ENCODE measurements around the gene ARHGAP19. TPM values are rescaled to one million over a fixed set of nuclear protein-coding genes. Genes with fewer than 3 reads are reported as not detected.

ARHGAP19 gene
- polyA plus RNA-seq, 1 donor from 2014 or later = 5.2 TPM

- H3K4me3 ChIP-seq (ENCODE audit: low read length) = no peak overlapping the region
- no peaks in the 10 kb centered on the region for H3K9me3 ChIP-seq (ENCODE audit: low read length)
- H3K27me3 ChIP-seq (ENCODE audit: insufficient read depth, low read depth, low read length) = peaks cover 29% of the 10 kb centered on the region
- no peaks in the 10 kb centered on the region for H3K79me2 ChIP-seq (replicated peaks; ENCODE audit: insufficient read depth, low read length)
- no peak for TF ChIP-seq TAF1 (IDR thresholded peaks at IDR 0.05; ENCODE audit: low read depth)
- TF ChIP-seq EZH2 (IDR thresholded peaks at IDR 0.05; ENCODE audit: borderline replicate concordance, insufficient read depth, low read length, poor library complexity, severe bottlenecking) = no peak
- no peak for TF ChIP-seq CTCF (IDR thresholded peaks at IDR 0.05; ENCODE audit: poor library complexity, severe bottlenecking)
- TF ChIP-seq POLR2AphosphoS5 (IDR thresholded peaks at IDR 0.05) = no peak
- no peak for TF ChIP-seq REST (IDR thresholded peaks at IDR 0.05; ENCODE audit: borderline replicate concordance)
- no peak for TF ChIP-seq SMC3 (conservative IDR thresholded peaks at IDR 0.05; ENCODE audit: poor library complexity)
- TF ChIP-seq MXI1 (conservative IDR thresholded peaks at IDR 0.05; ENCODE audit: poor library complexity, severe bottlenecking) = no peak
- no peak for TF ChIP-seq RAD21 (conservative IDR thresholded peaks at IDR 0.05)
- TF ChIP-seq EP300 (conservative IDR thresholded peaks at IDR 0.05; ENCODE audit: poor library complexity, severe bottlenecking) = no peak
- no peaks in the 10 kb centered on the region for H4K20me1 ChIP-seq (ENCODE audit: insufficient read depth)
- H3K36me3 ChIP-seq (ENCODE audit: insufficient read depth, low read length) = no peaks in the 10 kb centered on the region
- H3K9ac ChIP-seq (ENCODE audit: low read length) = no peak overlapping the region
- no peak overlapping the region for H3K4me2 ChIP-seq (ENCODE audit: low read length)
- no peaks in the 10 kb centered on the region for H3K9me2 ChIP-seq (ENCODE audit: insufficient read depth, low read length)
- no peaks in the 10 kb centered on the region for H3F3A ChIP-seq (ENCODE audit: insufficient read depth, low read length, poor library complexity, severe bottlenecking)
- H2AFZ ChIP-seq (ENCODE audit: low read depth, low read length) = no peak overlapping the region
- H3K27ac ChIP-seq (ENCODE audit: low read length) = no peak overlapping the region
These were observed 116.2 kb downstream of the ARHGAP19 start for GRCh38 chr10:97176226-97176625.

GRCh38 chr10:97175586-97175985, 116.9 kb downstream of the ARHGAP19 start:
- Histone ChIP-seq H3K4me3 (ENCODE audit: low read length) (no peak overlapping the region), H3K27me3 (ENCODE audit: insufficient read depth, low read depth, low read length) (peaks cover 29% of the 10 kb centered on the region), H3F3A (ENCODE audit: insufficient read depth, low read length, poor library complexity, severe bottlenecking) (no peaks in the 10 kb centered on the region), H3K79me2 (replicated peaks; ENCODE audit: insufficient read depth, low read length) (no peaks in the 10 kb centered on the region), H3K27ac (ENCODE audit: low read length) (no peak overlapping the region), H3K9ac (ENCODE audit: low read length) (no peak overlapping the region), H3K9me3 (ENCODE audit: low read length) (no peaks in the 10 kb centered on the region), H4K20me1 (ENCODE audit: insufficient read depth) (no peaks in the 10 kb centered on the region), H3K4me2 (ENCODE audit: low read length) (no peak overlapping the region), H2AFZ (ENCODE audit: low read depth, low read length) (no peak overlapping the region), H3K36me3 (ENCODE audit: insufficient read depth, low read length) (no peaks in the 10 kb centered on the region), H3K9me2 (ENCODE audit: insufficient read depth, low read length) (no peaks in the 10 kb centered on the region)
- no peak for TF ChIP-seq CTCF (IDR thresholded peaks at IDR 0.05; ENCODE audit: poor library complexity, severe bottlenecking)
- TF ChIP-seq REST (IDR thresholded peaks at IDR 0.05; ENCODE audit: borderline replicate concordance) = no peak
- no peak for TF ChIP-seq EP300 (conservative IDR thresholded peaks at IDR 0.05; ENCODE audit: poor library complexity, severe bottlenecking)
- TF ChIP-seq MXI1 (conservative IDR thresholded peaks at IDR 0.05; ENCODE audit: poor library complexity, severe bottlenecking) = no peak
- TF ChIP-seq POLR2AphosphoS5 (IDR thresholded peaks at IDR 0.05) = no peak
- TF ChIP-seq SMC3 (conservative IDR thresholded peaks at IDR 0.05; ENCODE audit: poor library complexity) = no peak
- no peak for TF ChIP-seq TAF1 (IDR thresholded peaks at IDR 0.05; ENCODE audit: low read depth)
- no peak for TF ChIP-seq EZH2 (IDR thresholded peaks at IDR 0.05; ENCODE audit: borderline replicate concordance, insufficient read depth, low read length, poor library complexity, severe bottlenecking)

Data from neural cell (in vitro differentiated cells).